Measurements from ENCODE around the gene ECI1.
A peak's percentile ranks its signal among the peaks of the same experiment; 100 is the strongest.
"Not testable (repeated sequence)": the region's sequence is repeated elsewhere in the genome, so short reads cannot be mapped to it uniquely, and the experiment has no call there.

ECI1 gene

GRCh38 chr16:2252806-2253148 is 1.4 kb upstream of the ECI1 start:
- no peak for DNase-seq

GRCh38 chr16:2250652-2251295 is 613 bp downstream of the ECI1 start:
- peak; percentile 63 for DNase-seq

- no peak for DNase-seq
Observed at GRCh38 chr16:2246301-2246885, 5.0 kb downstream of the ECI1 start.

GRCh38 chr16:2244926-2245795 is 6.2 kb downstream of the ECI1 start:
- no peak for DNase-seq

- no peak for DNase-seq
Observed at GRCh38 chr16:2244301-2244700, 7.1 kb downstream of the ECI1 start.

GRCh38 chr16:2243781-2244180 is 7.6 kb downstream of the ECI1 start:
- no peak for DNase-seq

- DNase-seq: no peak
Observed at GRCh38 chr16:2243031-2243528, 8.3 kb downstream of the ECI1 start.

- DNase-seq: no peak
Observed at GRCh38 chr16:2242598-2242997, 8.8 kb downstream of the ECI1 start.

GRCh38 chr16:2240331-2240730 is 11.1 kb downstream of the ECI1 start:
- DNase-seq: not testable (repeated sequence)

- DNase-seq: no peak
Observed at GRCh38 chr16:2238838-2239675, 12.3 kb downstream of the ECI1 start.

- DNase-seq: no peak
Observed at GRCh38 chr16:2238150-2238837, 13.1 kb downstream of the ECI1 start.

- DNase-seq: no peak
Observed at GRCh38 chr16:2237493-2238149, 13.8 kb downstream of the ECI1 start.

GRCh38 chr16:2237102-2237482 is 14.3 kb downstream of the ECI1 start:
- DNase-seq: no peak

- DNase-seq: no peak
Observed at GRCh38 chr16:2236337-2237101, 14.9 kb downstream of the ECI1 start, which contains the start of gene DNASE1L2. Gene DNASE1L2 (plus strand): TSS chr16:2236444. CDS start chr16:2236817, 373 bp downstream.

GRCh38 chr16:2235695-2236336 is 15.6 kb downstream of the ECI1 start:
- DNase-seq: no peak

- no peak for DNase-seq
Observed at GRCh38 chr16:2235234-2235651, 16.1 kb downstream of the ECI1 start.

- DNase-seq: no peak
Observed at GRCh38 chr16:2234813-2235170, 16.6 kb downstream of the ECI1 start.

- no peak for DNase-seq
Observed at GRCh38 chr16:2233872-2234812, 17.2 kb downstream of the ECI1 start.

Measured in activated naive CD4-positive, alpha-beta T cell treated with Interleukin-2 at 50 U/mL for 16 hours (primary cell).